ENCODE data around the gene CORIN. TPM values are rescaled to one million over a fixed set of nuclear protein-coding genes. Genes with fewer than 3 reads are reported as not detected.

The CORIN gene
- total RNA-seq, 3 donors from 2014 or later, result 1.6 to 6.4 (median 1.6) TPM

DNA sequence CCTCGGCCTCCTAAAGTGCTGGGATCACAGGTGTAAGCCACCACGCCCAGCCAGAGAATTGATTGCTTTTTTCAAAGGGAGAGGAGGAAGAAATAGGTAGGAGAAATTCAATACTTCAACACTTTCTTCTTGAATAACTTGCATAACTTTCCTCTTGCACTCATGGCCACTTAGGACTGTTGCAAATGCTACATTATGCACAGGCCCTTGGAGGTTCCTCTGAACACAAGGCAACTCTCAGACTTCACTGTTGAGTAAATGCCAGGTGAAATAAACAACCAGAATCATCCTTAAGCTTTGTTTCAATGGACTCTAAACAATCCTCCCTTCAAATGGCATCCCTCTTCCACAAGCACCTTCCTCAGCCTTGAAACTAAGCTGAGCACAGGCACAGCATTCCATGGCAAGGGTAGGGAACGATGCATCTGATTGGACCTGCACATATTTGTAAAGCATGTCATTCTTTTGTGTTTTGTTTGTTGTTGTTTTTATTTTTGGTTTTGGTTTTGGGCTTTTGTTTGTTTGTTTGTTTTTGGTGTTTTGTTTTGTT lies 28.1 kb downstream of the CORIN start:
- Histone ChIP-seq H3K9me3 (no peaks in the 10 kb centered on the region), H3K4me1 (no peaks in the 10 kb centered on the region), H3K36me3 (no peaks in the 10 kb centered on the region), H3K27me3 (no peaks in the 10 kb centered on the region), H3K4me3 (no peak overlapping the region), H3K27ac (no peak overlapping the region)
- intact Hi-C loops (cut with DNase I; ENCODE audit: low total_unique reads), result loop anchor here (10.0 kb wide), 1 partner anchor 365 kb away; no protein-coding TSS in a partner anchor
- no peak for DNase-seq (ENCODE audit: low spot score in 2 of 2)
- no peak for TF ChIP-seq CTCF (IDR thresholded peaks at IDR 0.05)
- TF ChIP-seq POLR2AphosphoS5 (IDR thresholded peaks at IDR 0.05), result no peak
- TF ChIP-seq POLR2A (IDR thresholded peaks at IDR 0.05), result no peak

GRCh38 chr4:47804598-47804997 lies 33.3 kb downstream of the CORIN start:
- H3K27me3 ChIP-seq, result no peaks in the 10 kb centered on the region
- no peak overlapping the region for H3K27ac ChIP-seq
- no peak overlapping the region for H3K4me3 ChIP-seq
- no peaks in the 10 kb centered on the region for H3K4me1 ChIP-seq
- intact Hi-C loops (cut with DNase I; ENCODE audit: low total_unique reads), result loop anchor here (10.0 kb wide), 1 partner anchor 360 kb away; no protein-coding TSS in a partner anchor
- TF ChIP-seq POLR2AphosphoS5 (IDR thresholded peaks at IDR 0.05), result no peak
- TF ChIP-seq POLR2A (IDR thresholded peaks at IDR 0.05), result no peak
- TF ChIP-seq CTCF (IDR thresholded peaks at IDR 0.05), result no peak
- H3K36me3 ChIP-seq, result no peaks in the 10 kb centered on the region
- H3K9me3 ChIP-seq, result no peaks in the 10 kb centered on the region
- DNase-seq (ENCODE audit: low spot score in 2 of 2), result no peak

GRCh38 chr4:47801481-47802002 lies 36.3 kb downstream of the CORIN start:
- no peaks in the 10 kb centered on the region for H3K9me3 ChIP-seq
- intact Hi-C loops (cut with DNase I; ENCODE audit: low total_unique reads), result loop anchor here (10.0 kb wide), 1 partner anchor 357 kb away; no protein-coding TSS in a partner anchor
- H3K36me3 ChIP-seq, result no peaks in the 10 kb centered on the region
- no peak for DNase-seq (ENCODE audit: low spot score in 2 of 2)
- no peaks in the 10 kb centered on the region for H3K4me1 ChIP-seq
- TF ChIP-seq POLR2AphosphoS5 (IDR thresholded peaks at IDR 0.05), result no peak
- no peak for TF ChIP-seq POLR2A (IDR thresholded peaks at IDR 0.05)
- TF ChIP-seq CTCF (IDR thresholded peaks at IDR 0.05), result no peak
- H3K27ac ChIP-seq, result no peak overlapping the region
- H3K4me3 ChIP-seq, result no peak overlapping the region
- no peaks in the 10 kb centered on the region for H3K27me3 ChIP-seq

GRCh38 chr4:47798165-47798564 lies 39.7 kb downstream of the CORIN start:
- Histone ChIP-seq H3K9me3 (no peaks in the 10 kb centered on the region), H3K36me3 (no peaks in the 10 kb centered on the region), H3K27ac (no peak overlapping the region), H3K4me1 (no peaks in the 10 kb centered on the region), H3K4me3 (no peak overlapping the region), H3K27me3 (no peaks in the 10 kb centered on the region)
- no peak for DNase-seq (ENCODE audit: low spot score in 2 of 2)
- TF ChIP-seq POLR2AphosphoS5 (IDR thresholded peaks at IDR 0.05) (no peak), POLR2A (IDR thresholded peaks at IDR 0.05) (no peak), CTCF (IDR thresholded peaks at IDR 0.05) (no peak)
- intact Hi-C loops (cut with DNase I; ENCODE audit: low total_unique reads), result no loop called here

GRCh38 chr4:47791965-47792364 lies 45.9 kb downstream of the CORIN start:
- DNase-seq (ENCODE audit: low spot score in 2 of 2), result no peak
- H3K36me3 ChIP-seq, result no peaks in the 10 kb centered on the region
- H3K4me3 ChIP-seq, result no peak overlapping the region
- no peaks in the 10 kb centered on the region for H3K27me3 ChIP-seq
- no peaks in the 10 kb centered on the region for H3K4me1 ChIP-seq
- intact Hi-C loops (cut with DNase I; ENCODE audit: low total_unique reads), result no loop called here
- TF ChIP-seq CTCF (IDR thresholded peaks at IDR 0.05) (no peak), POLR2AphosphoS5 (IDR thresholded peaks at IDR 0.05) (no peak), POLR2A (IDR thresholded peaks at IDR 0.05) (no peak)
- H3K27ac ChIP-seq, result no peak overlapping the region
- peaks cover 0 to 7% of the 10 kb centered on the region in 2 donors for H3K9me3 ChIP-seq

Data from breast epithelium (tissue), 4 donors.